GM18505 (cell line): ENCODE measurements around the gene APOA4.

Source experiments
- ATAC-seq: cut with Tn5 transposase; IDR thresholded peaks from one replicate; pipeline ENCODE4 v1.9.1; 2021; ENCODE audit not compliant: unreplicated experiment
- POLR2A ChIP-seq: IDR thresholded peaks from 4 replicates; pipeline ENCODE4 v1.6.1; 2011; ENCODE audit warnings: borderline replicate concordance; ENCODE audit not compliant: insufficient read depth, insufficient read length; ENCODE audit errors: extremely low read depth

The APOA4 gene

DNA sequence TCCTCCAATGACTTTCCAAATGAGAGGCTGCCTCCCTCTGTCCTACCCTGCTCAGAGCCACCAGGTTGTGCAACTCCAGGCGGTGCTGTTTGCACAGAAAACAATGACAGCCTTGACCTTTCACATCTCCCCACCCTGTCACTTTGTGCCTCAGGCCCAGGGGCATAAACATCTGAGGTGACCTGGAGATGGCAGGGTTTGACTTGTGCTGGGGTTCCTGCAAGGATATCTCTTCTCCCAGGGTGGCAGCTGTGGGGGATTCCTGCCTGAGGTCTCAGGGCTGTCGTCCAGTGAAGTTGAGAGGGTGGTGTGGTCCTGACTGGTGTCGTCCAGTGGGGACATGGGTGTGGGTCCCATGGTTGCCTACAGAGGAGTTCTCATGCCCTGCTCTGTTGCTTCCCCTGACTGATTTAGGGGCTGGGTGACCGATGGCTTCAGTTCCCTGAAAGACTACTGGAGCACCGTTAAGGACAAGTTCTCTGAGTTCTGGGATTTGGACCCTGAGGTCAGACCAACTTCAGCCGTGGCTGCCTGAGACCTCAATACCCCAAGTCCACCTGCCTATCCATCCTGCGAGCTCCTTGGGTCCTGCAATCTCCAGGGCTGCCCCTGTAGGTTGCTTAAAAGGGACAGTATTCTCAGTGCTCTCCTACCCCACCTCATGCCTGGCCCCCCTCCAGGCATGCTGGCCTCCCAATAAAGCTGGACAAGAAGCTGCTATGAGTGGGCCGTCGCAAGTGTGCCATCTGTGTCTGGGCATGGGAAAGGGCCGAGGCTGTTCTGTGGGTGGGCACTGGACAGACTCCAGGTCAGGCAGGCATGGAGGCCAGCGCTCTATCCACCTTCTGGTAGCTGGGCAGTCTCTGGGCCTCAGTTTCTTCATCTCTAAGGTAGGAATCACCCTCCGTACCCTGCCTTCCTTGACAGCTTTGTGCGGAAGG lies 9.5 kb upstream of the APOA4 start:
- TF ChIP-seq POLR2A, result no peak
- ATAC-seq, result no peak

- no peak for TF ChIP-seq POLR2A
- no peak for ATAC-seq
Observed at GRCh38 chr11:116831790-116832349, 8.8 kb upstream of the APOA4 start.

DNA sequence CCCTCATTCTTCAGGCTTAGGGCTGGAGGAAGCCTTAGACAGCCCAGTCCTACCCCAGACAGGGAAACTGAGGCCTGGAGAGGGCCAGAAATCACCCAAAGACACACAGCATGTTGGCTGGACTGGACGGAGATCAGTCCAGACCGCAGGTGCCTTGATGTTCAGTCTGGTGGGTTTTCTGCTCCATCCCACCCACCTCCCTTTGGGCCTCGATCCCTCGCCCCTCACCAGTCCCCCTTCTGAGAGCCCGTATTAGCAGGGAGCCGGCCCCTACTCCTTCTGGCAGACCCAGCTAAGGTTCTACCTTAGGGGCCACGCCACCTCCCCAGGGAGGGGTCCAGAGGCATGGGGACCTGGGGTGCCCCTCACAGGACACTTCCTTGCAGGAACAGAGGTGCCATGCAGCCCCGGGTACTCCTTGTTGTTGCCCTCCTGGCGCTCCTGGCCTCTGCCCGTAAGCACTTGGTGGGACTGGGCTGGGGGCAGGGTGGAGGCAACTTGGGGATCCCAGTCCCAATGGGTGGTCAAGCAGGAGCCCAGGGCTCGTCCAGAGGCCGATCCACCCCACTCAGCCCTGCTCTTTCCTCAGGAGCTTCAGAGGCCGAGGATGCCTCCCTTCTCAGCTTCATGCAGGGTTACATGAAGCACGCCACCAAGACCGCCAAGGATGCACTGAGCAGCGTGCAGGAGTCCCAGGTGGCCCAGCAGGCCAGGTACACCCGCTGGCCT lies 7.2 kb upstream of the APOA4 start:
- no peak for TF ChIP-seq POLR2A
- no peak for ATAC-seq

- no peak for ATAC-seq
- no peak for TF ChIP-seq POLR2A
Observed at GRCh38 chr11:116829525-116830183, 6.5 kb upstream of the APOA4 start, which contains the start of gene APOC3. TSS of gene APOC3 (plus strand) at chr11:116829907. CDS start at chr11:116830583, 676 bp downstream.

DNA sequence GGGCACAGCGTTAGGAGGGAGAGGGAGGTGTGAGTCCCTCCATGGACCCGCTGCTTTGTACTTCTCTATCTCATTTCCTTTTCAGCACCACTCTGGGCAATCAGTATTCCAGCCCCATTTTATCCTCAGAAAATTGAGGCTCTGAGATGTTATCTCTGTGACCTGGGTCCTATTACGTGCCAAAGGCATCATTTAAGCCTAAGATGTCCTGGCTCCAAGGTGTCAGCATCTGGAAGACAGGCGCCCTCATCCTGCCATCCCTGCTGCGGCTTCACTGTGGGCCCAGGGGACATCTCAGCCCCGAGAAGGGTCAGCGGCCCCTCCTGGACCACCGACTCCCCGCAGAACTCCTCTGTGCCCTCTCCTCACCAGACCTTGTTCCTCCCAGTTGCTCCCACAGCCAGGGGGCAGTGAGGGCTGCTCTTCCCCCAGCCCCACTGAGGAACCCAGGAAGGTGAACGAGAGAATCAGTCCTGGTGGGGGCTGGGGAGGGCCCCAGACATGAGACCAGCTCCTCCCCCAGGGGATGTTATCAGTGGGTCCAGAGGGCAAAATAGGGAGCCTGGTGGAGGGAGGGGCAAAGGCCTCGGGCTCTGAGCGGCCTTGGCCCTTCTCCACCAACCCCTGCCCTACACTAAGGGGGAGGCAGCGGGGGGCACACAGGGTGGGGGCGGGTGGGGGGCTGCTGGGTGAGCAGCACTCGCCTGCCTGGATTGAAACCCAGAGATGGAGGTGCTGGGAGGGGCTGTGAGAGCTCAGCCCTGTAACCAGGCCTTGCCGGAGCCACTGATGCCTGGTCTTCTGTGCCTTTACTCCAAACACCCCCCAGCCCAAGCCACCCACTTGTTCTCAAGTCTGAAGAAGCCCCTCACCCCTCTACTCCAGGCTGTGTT lies 5.8 kb upstream of the APOA4 start:
- no peak for TF ChIP-seq POLR2A
- no peak for ATAC-seq

DNA sequence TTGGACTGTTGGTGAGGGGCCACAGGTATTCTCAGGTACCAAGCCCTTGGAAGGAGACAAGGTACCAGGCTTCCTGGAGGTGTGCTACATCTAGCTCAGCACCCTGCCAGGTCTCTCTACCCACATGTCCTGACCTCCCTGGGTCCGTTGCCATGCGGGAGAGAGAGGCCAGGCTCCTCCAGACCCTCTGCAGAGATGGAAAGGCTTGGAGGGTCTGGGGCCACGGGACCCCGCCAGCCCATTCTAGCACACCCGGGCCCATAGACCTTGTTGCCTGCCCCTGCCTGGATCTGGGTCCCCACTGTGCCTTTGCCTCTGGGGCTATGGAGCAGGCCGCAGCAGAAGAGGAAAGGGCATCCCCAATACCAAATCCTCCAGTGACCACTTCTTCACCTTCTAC lies 4.4 kb upstream of the APOA4 start:
- TF ChIP-seq POLR2A, result no peak
- no peak for ATAC-seq

GRCh38 chr11:116826751-116827431 lies 3.8 kb upstream of the APOA4 start:
- TF ChIP-seq POLR2A, result no peak
- no peak for ATAC-seq

- no peak for ATAC-seq
- no peak for TF ChIP-seq POLR2A
Observed at GRCh38 chr11:116825854-116826750, 3.0 kb upstream of the APOA4 start.

DNA sequence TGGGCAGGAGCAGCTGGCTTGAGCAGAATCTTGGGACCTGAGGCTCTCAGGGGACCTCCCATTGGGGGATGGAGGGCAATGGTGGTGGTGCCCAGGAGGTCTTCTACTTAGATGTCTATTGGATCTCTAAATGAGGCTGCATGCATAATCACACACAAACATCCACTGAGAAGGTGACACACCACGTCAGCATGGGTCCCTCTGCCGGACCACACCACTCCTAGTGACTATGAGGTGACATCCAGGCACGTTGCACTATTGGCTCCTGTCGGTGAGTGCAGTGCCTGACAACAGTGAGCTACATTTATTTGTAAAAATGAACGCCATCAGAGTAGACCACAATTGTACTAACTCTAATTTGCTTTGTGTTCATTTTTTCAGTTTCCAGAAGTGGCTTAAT lies 2.3 kb upstream of the APOA4 start:
- no peak for TF ChIP-seq POLR2A
- no peak for ATAC-seq

- no peak for ATAC-seq
- TF ChIP-seq POLR2A, result no peak
Observed at GRCh38 chr11:116822575-116822974, 529 bp downstream of the APOA4 start.

DNA sequence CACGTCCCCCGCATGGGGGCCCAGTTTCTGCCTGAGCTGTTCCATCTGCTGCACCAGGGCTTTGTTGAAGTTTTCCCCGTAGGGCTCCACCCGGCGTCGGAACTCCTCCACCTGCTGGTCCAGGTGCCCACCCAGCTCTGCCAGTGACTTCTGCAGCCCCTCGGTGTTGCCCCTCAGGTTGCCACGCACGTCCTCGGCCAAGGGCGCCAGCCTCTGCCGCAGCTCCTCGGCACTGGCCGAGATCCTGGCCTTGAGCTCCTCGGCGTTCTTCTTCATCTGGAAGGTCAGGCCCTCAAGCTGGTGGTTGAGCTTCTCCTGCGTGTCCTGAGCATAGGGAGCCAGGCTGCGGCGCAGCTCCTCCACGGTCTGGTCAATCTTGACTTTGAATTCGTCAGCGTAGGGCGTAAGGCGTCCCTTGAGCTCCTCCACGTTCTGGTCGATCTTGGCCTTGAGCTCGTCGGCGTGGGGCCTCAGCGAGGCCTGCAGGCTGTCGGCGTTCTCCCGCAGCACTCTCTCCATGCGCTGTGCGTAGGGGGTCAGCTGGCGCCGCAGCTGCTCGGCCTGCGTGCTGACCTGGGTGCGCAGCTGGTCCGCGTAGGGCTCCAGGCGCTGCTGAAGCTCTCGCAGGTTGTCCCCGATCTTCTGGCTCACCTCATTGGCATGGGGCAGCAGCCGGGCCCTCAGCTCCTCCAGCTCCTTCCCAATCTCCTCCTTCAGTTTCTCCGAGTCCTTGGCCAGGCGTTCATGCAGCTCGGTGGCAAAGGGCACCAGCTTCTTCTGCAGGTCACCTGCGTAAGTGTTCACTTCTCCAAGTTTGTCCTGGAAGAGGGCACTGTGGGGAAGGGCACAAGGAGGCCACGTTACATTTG lies 1.8 kb downstream of the APOA4 start:
- no peak for ATAC-seq
- no peak for TF ChIP-seq POLR2A

- no peak for ATAC-seq
- no peak for TF ChIP-seq POLR2A
Observed at GRCh38 chr11:116819049-116819448, 4.1 kb downstream of the APOA4 start.
